Measurements from ENCODE around the gene CDC5L.

GRCh38 chr6:44396968-44397367 is 9.5 kb downstream of the CDC5L start:
- TF ChIP-seq ARNT (IDR thresholded peaks at IDR 0.05): no peak
- no peak for TF ChIP-seq BHLHE40 (IDR thresholded peaks at IDR 0.05; ENCODE audit: borderline replicate concordance)

All from HEK293T (cell line).